Astrocyte (in vitro differentiated cells and primary cell): ENCODE measurements around the gene CEACAM1. TPM values are rescaled to one million over a fixed set of nuclear protein-coding genes. Genes with fewer than 3 reads are reported as not detected.

ENCODE experiments used
- DNase-seq: peaks from one replicate; pipeline ENCODE4 v3.0.0-alpha.2; 2010; ENCODE audit warnings: low read depth
- FAIRE-seq: peaks from 2 replicates; lab custom pipeline; 2011; peaks lifted over from hg19 to GRCh38; lab: Jason Lieb, UNC
- H2AFZ ChIP-seq: 2 replicates; pipeline ENCODE4 v1.6.0; 2012; ENCODE audit warnings: low read depth, low read length, inconsistent platforms
- H3K27ac ChIP-seq: 2 replicates; pipeline ENCODE4 v1.5.1; 2011; ENCODE audit warnings: low read depth, low read length, inconsistent platforms
- H3K27me3 ChIP-seq: 2 replicates; pipeline ENCODE4 v1.6.0; 2011; ENCODE audit warnings: low read length, inconsistent platforms; ENCODE audit not compliant: insufficient read depth
- H3K36me3 ChIP-seq: 2 replicates; pipeline ENCODE4 v1.5.1; 2011; ENCODE audit warnings: low read length, inconsistent platforms; ENCODE audit not compliant: insufficient read depth
- H3K4me1 ChIP-seq: 2 replicates; pipeline ENCODE4 v1.5.1; 2011; ENCODE audit warnings: low read length, inconsistent platforms; ENCODE audit not compliant: insufficient read depth
- H3K4me2 ChIP-seq: 2 replicates; pipeline ENCODE4 v1.6.0; 2012; ENCODE audit warnings: low read length, inconsistent platforms
- H3K4me3 ChIP-seq: 2 replicates; pipeline ENCODE4 v1.5.1; 2011; ENCODE audit warnings: low read depth, mild to moderate bottlenecking, low read length, inconsistent platforms; ENCODE audit not compliant: insufficient read depth
- H3K79me2 ChIP-seq: 2 replicates; pipeline ENCODE4 v1.6.0; 2012; ENCODE audit warnings: mild to moderate bottlenecking, low read length, inconsistent platforms; ENCODE audit not compliant: insufficient read depth
- H3K9ac ChIP-seq: 2 replicates; pipeline ENCODE4 v1.6.0; 2012; ENCODE audit warnings: mild to moderate bottlenecking, low read length, inconsistent platforms
- H3K9me3 ChIP-seq: 2 replicates; pipeline ENCODE4 v1.5.1; 2012; ENCODE audit warnings: low read depth, mild to moderate bottlenecking, low read length, inconsistent platforms; ENCODE audit not compliant: insufficient read depth
- H4K20me1 ChIP-seq: 2 replicates; pipeline ENCODE4 v1.6.0; 2012; ENCODE audit warnings: low read length, inconsistent platforms; ENCODE audit not compliant: insufficient read depth
- H3K27ac Mint-ChIP-seq: one replicate; pipeline ENCODE4 v1.8.0; 2021; ENCODE audit warnings: mild to moderate bottlenecking, mixed read lengths; ENCODE audit not compliant: unreplicated experiment
- H3K27me3 Mint-ChIP-seq: one replicate; pipeline ENCODE4 v1.8.0; 2021; ENCODE audit warnings: low read depth, mixed read lengths; ENCODE audit not compliant: unreplicated experiment
- H3K36me3 Mint-ChIP-seq: one replicate; pipeline ENCODE4 v1.8.0; 2021; ENCODE audit warnings: low read depth, mixed read lengths; ENCODE audit not compliant: unreplicated experiment
- H3K4me1 Mint-ChIP-seq: one replicate; pipeline ENCODE4 v1.8.0; 2021; ENCODE audit warnings: low read depth, mixed read lengths; ENCODE audit not compliant: unreplicated experiment
- H3K4me3 Mint-ChIP-seq: one replicate; pipeline ENCODE4 v1.8.0; 2021; ENCODE audit warnings: mild to moderate bottlenecking, moderate library complexity, mixed read lengths; ENCODE audit not compliant: unreplicated experiment
- H3K9me3 Mint-ChIP-seq: one replicate; pipeline ENCODE4 v1.8.0; 2021; ENCODE audit warnings: mild to moderate bottlenecking, mixed read lengths; ENCODE audit not compliant: unreplicated experiment
- CTCF ChIP-seq: IDR thresholded peaks from 2 replicates; pipeline ENCODE4 v1.5.1; 2011; ENCODE audit warnings: low read depth, mild to moderate bottlenecking, inconsistent platforms, low read length, moderate library complexity; ENCODE audit not compliant: insufficient read depth
- EZH2 ChIP-seq: IDR thresholded peaks from 2 replicates; pipeline ENCODE4 v1.6.1; 2012; ENCODE audit warnings: mild to moderate bottlenecking, low read length, inconsistent platforms; ENCODE audit not compliant: insufficient read depth
- total RNA-seq: library from RNA; stranded (reverse); gene quantifications from 2 replicates; pipeline ENCODE4 v1.2.1, GENCODE V29; 2021

The CEACAM1 gene
- total RNA-seq, 1 donor from 2014 or later: 1.1 TPM

GRCh38 chr19:42474743-42475142 lies 53.5 kb downstream of the CEACAM1 start:
- no peak overlapping the region for H3K4me2 ChIP-seq
- no peak overlapping the region for H2AFZ ChIP-seq
- no peak overlapping the region for H3K4me3 ChIP-seq
- no peak for TF ChIP-seq CTCF
- TF ChIP-seq EZH2: no peak
- H3K27ac ChIP-seq: no peak overlapping the region
- Mint-ChIP-seq H3K4me3 (no peak overlapping the region), H3K27me3 (peaks cover 15% of the 10 kb centered on the region), H3K36me3 (peaks cover 2% of the 10 kb centered on the region), H3K27ac (no peak overlapping the region), H3K4me1 (peaks cover 5% of the 10 kb centered on the region), H3K9me3 (no peaks in the 10 kb centered on the region)
- H3K9ac ChIP-seq: no peak overlapping the region
- H4K20me1 ChIP-seq: no peaks in the 10 kb centered on the region
- peaks cover 6% of the 10 kb centered on the region for H3K27me3 ChIP-seq
- FAIRE-seq (no peak), DNase-seq (no peak)
- no peaks in the 10 kb centered on the region for H3K4me1 ChIP-seq
- H3K9me3 ChIP-seq: no peaks in the 10 kb centered on the region
- no peaks in the 10 kb centered on the region for H3K36me3 ChIP-seq
- H3K79me2 ChIP-seq: no peaks in the 10 kb centered on the region

- peaks cover 6% of the 10 kb centered on the region for H3K4me1 Mint-ChIP-seq
- Histone ChIP-seq H2AFZ (no peak overlapping the region), H3K4me1 (no peaks in the 10 kb centered on the region), H4K20me1 (no peaks in the 10 kb centered on the region), H3K9ac (no peak overlapping the region), H3K27me3 (peaks cover 6% of the 10 kb centered on the region), H3K36me3 (no peaks in the 10 kb centered on the region), H3K9me3 (no peaks in the 10 kb centered on the region), H3K27ac (no peak overlapping the region), H3K79me2 (no peaks in the 10 kb centered on the region), H3K4me3 (no peak overlapping the region), H3K4me2 (no peak overlapping the region)
- peaks cover 15% of the 10 kb centered on the region for H3K27me3 Mint-ChIP-seq
- FAIRE-seq: no peak
- peaks cover 2% of the 10 kb centered on the region for H3K36me3 Mint-ChIP-seq
- DNase-seq: no peak
- no peaks in the 10 kb centered on the region for H3K9me3 Mint-ChIP-seq
- no peak overlapping the region for H3K27ac Mint-ChIP-seq
- TF ChIP-seq CTCF (no peak), EZH2 (no peak)
- H3K4me3 Mint-ChIP-seq: no peak overlapping the region
Observed at GRCh38 chr19:42473686-42474085, 54.6 kb downstream of the CEACAM1 start.

GRCh38 chr19:42472402-42473147 lies 55.7 kb downstream of the CEACAM1 start:
- no peak overlapping the region for H3K9ac ChIP-seq
- H3K27ac ChIP-seq: no peak overlapping the region
- TF ChIP-seq EZH2 (no peak), CTCF (no peak)
- Mint-ChIP-seq H3K4me3 (no peak overlapping the region), H3K27me3 (peaks cover 15% of the 10 kb centered on the region), H3K27ac (no peak overlapping the region), H3K36me3 (peaks cover 2% of the 10 kb centered on the region), H3K9me3 (no peaks in the 10 kb centered on the region), H3K4me1 (peaks cover 11% of the 10 kb centered on the region)
- no peaks in the 10 kb centered on the region for H4K20me1 ChIP-seq
- no peak overlapping the region for H3K4me2 ChIP-seq
- no peak overlapping the region for H2AFZ ChIP-seq
- DNase-seq: no peak
- no peaks in the 10 kb centered on the region for H3K79me2 ChIP-seq
- no peaks in the 10 kb centered on the region for H3K36me3 ChIP-seq
- peaks cover 6% of the 10 kb centered on the region for H3K27me3 ChIP-seq
- no peaks in the 10 kb centered on the region for H3K9me3 ChIP-seq
- FAIRE-seq: no peak
- no peaks in the 10 kb centered on the region for H3K4me1 ChIP-seq
- H3K4me3 ChIP-seq: no peak overlapping the region
